B cell (primary cell): Measurements from ENCODE around the gene FRMD6. TPM values are rescaled to one million over a fixed set of nuclear protein-coding genes. Genes with fewer than 3 reads are reported as not detected.

ENCODE experiments used
- ATAC-seq: fragments of 200-7000 bp; cut with Tn5 transposase; one replicate; pipeline ENCODE4 v1.10.0; 2021; ENCODE audit warnings: low read depth, mild to moderate bottlenecking, moderate number of reproducible peaks, moderate library complexity
- CTCF ChIA-PET: fragments of 350-600 bp; sonication (Branson Sonifier 250); formaldehyde crosslinking; loops from one replicate; lab custom pipeline; 2021; ENCODE audit warnings: antibody characterized with exemption, inconsistent platforms; lab: Charles Lee
- POLR2A ChIA-PET: fragments of 350-600 bp; sonication (Branson Sonifier 250); formaldehyde crosslinking; loops from one replicate; lab custom pipeline; 2021; ENCODE audit warnings: antibody characterized with exemption; lab: Charles Lee
- DNase-seq: peaks from one replicate; pipeline ENCODE4 v3.0.0; 2013
- H2AFZ ChIP-seq: 2 replicates; pipeline ENCODE4 v1.6.1; 2012; ENCODE audit warnings: mild to moderate bottlenecking, low read depth, low read length; ENCODE audit not compliant: insufficient read depth, poor library complexity, severe bottlenecking
- H3K27ac ChIP-seq, 2 donors: 1 replicate in 1 of 2; 2 replicates in 1 of 2; pipeline ENCODE4 v1.5.1; 2012 to 2013; ENCODE audit warnings: low read length in 2 of 2, mild to moderate bottlenecking in 2 of 2, moderate library complexity in 1 of 2
- H3K27me3 ChIP-seq, 4 experiments: fragments of 200-600 bp in 1 of 4; sonication (generic) in 1 of 4; replicated peaks in 1 of 4; 1 replicate in 2 of 4; 2 replicates in 2 of 4; pipeline versions ENCODE4 v1.6.1 to v1.7.0; 2013 to 2016; ENCODE audit warnings: low read length in 3 of 4, mild to moderate bottlenecking in 2 of 4, mixed read lengths in 1 of 4, moderate library complexity in 1 of 4; ENCODE audit not compliant: insufficient read depth in 4 of 4, control insufficient read depth in 3 of 4; ENCODE audit errors: control extremely low read depth in 1 of 4
- H3K36me3 ChIP-seq, 2 experiments: replicated peaks in 1 of 2; 1 replicate in 1 of 2; 2 replicates in 1 of 2; pipeline versions ENCODE4 v1.6.1 to v1.7.1; 2013; ENCODE audit warnings: low read length in 1 of 2; ENCODE audit not compliant: insufficient read depth in 2 of 2, control insufficient read depth in 1 of 2; ENCODE audit errors: control extremely low read depth in 1 of 2, extremely low read depth in 1 of 2
- H3K4me1 ChIP-seq, 2 donors: fragments of 200-600 bp in 1 of 2; sonication (generic) in 1 of 2; 1 replicate in 1 of 2; 2 replicates in 1 of 2; pipeline versions ENCODE4 v1.5.1 to v1.6.1; 2013 to 2017; ENCODE audit warnings: low read length in 2 of 2; ENCODE audit not compliant: control insufficient read depth in 2 of 2, insufficient read depth in 2 of 2
- H3K4me2 ChIP-seq: replicated peaks from 2 replicates; pipeline ENCODE3; 2012; ENCODE audit warnings: mild to moderate bottlenecking, low read depth, low read length; ENCODE audit not compliant: poor library complexity, severe bottlenecking
- H3K4me3 ChIP-seq, 5 experiments: fragments of 200-600 bp in 1 of 5; sonication (generic) in 1 of 5; 1 replicate in 3 of 5; 2 replicates in 2 of 5; pipeline versions ENCODE4 v1.5.1 to v1.7.0; 2011 to 2016; ENCODE audit warnings: low read length in 4 of 5, mild to moderate bottlenecking in 4 of 5, low read depth in 2 of 5, control low read depth in 1 of 5, moderate library complexity in 1 of 5; ENCODE audit not compliant: insufficient read depth in 1 of 5; ENCODE audit errors: control extremely low read depth in 1 of 5, extremely low read depth in 1 of 5
- H3K79me2 ChIP-seq: fragments of 200-600 bp; sonication (generic); one replicate; pipeline ENCODE4 v1.6.0; 2016; ENCODE audit warnings: low read length; ENCODE audit not compliant: control insufficient read depth, insufficient read depth
- H3K9ac ChIP-seq: fragments of 200-600 bp; sonication (generic); 2 replicates; pipeline ENCODE4 v1.6.1; 2017; ENCODE audit warnings: mild to moderate bottlenecking, low read length, moderate library complexity
- H3K9me3 ChIP-seq, 3 donors: one replicate each; pipeline versions ENCODE4 v1.6.1 to v1.7.1; 2013; ENCODE audit warnings: low read length in 2 of 3; ENCODE audit not compliant: control insufficient read depth in 2 of 3, insufficient read depth in 1 of 3; ENCODE audit errors: control extremely low read depth in 1 of 3
- H4K20me1 ChIP-seq: 2 replicates; pipeline ENCODE4 v1.6.0; 2012; ENCODE audit warnings: mild to moderate bottlenecking, low read length; ENCODE audit not compliant: insufficient read depth, control insufficient read depth, poor library complexity, severe bottlenecking
- H3K27ac Mint-ChIP-seq: one replicate; pipeline ENCODE4 v1.8.0; 2021; ENCODE audit warnings: mixed read lengths
- H3K27me3 Mint-ChIP-seq: one replicate; pipeline ENCODE4 v1.8.0; 2021; ENCODE audit warnings: mixed read lengths
- H3K4me1 Mint-ChIP-seq: one replicate; pipeline ENCODE4 v1.8.0; 2021; ENCODE audit warnings: mixed read lengths
- H3K4me3 Mint-ChIP-seq: one replicate; pipeline ENCODE4 v1.8.0; 2021; ENCODE audit warnings: mixed read lengths
- H3K9me3 Mint-ChIP-seq: one replicate; pipeline ENCODE4 v1.8.0; 2022; ENCODE audit warnings: mixed read lengths; ENCODE audit not compliant: insufficient read depth
- CTCF ChIP-seq: fragments of 200-600 bp; IDR thresholded peaks from one replicate; pipeline ENCODE4 v1.8.0; 2022; ENCODE audit warnings: antibody characterized with exemption, mild to moderate bottlenecking
- EZH2 ChIP-seq: IDR thresholded peaks from 2 replicates; pipeline ENCODE4 v1.6.1; 2012; ENCODE audit warnings: borderline replicate concordance, low read depth, mild to moderate bottlenecking, moderate library complexity, low read length; ENCODE audit not compliant: insufficient read depth, poor library complexity, severe bottlenecking
- WGBS: methylation state at CpG from one replicate; pipeline ENCODE4 v1.1.5; 2013; ENCODE audit warnings: missing lambda C conversion rate; ENCODE audit not compliant: insufficient coverage; 5-methylcytosine and 5-hydroxymethylcytosine counted together
- intact Hi-C: fragments of 100-400 bp; cut with micrococcal nuclease; formaldehyde crosslinking; loops from one replicate; pipeline ENCODE4 v1.10.0; 2022
- polyA plus RNA-seq: library from polyadenylated mRNA; depleted of rRNA; stranded (reverse); fragments of >200 nt; gene quantifications from 2 replicates; pipeline ENCODE4 v1.2.3, GENCODE V29; 2012
- total RNA-seq, 2 donors: library from RNA; stranded (reverse); fragments of 120-200 nt in 1 of 2; gene quantifications; 1 replicate in 1 of 2; 2 replicates in 1 of 2; pipeline versions ENCODE4 v1.2.3 to v1.2.4, GENCODE V29; 2013 to 2022

Gene FRMD6
- total and polyA plus RNA-seq, 2 donors (not counting 1 experiment from before 2014, with no cell fraction given), result 0.03 to 0.30 TPM

- no peaks in the 10 kb centered on the region for H3K9me3 ChIP-seq
- no peak overlapping the region for H3K4me3 ChIP-seq
- Mint-ChIP-seq H3K9me3 (no peaks in the 10 kb centered on the region), H3K4me1 (no peaks in the 10 kb centered on the region), H3K27ac (no peak overlapping the region), H3K4me3 (no peak overlapping the region), H3K27me3 (peaks cover 22% of the 10 kb centered on the region)
- no peak overlapping the region for H3K9ac ChIP-seq
- no CpG with 5 or more reads among the region's 1 CpG for WGBS
- intact Hi-C loops, result no loop called here
- H4K20me1 ChIP-seq, result no peaks in the 10 kb centered on the region
- no peak overlapping the region for H2AFZ ChIP-seq
- no peak for DNase-seq
- H3K4me1 ChIP-seq, result no peaks in the 10 kb centered on the region
- POLR2A ChIA-PET, result no interaction called here
- CTCF ChIA-PET, result interaction anchor here (1.3 kb wide), 1 partner anchor 9 kb away, joined by 3 read pairs; no protein-coding TSS in a partner anchor
- TF ChIP-seq EZH2 (no peak), CTCF (no peak)
- H3K27ac ChIP-seq, result no peak overlapping the region
- no peaks in the 10 kb centered on the region for H3K79me2 ChIP-seq
- no peaks in the 10 kb centered on the region for H3K36me3 ChIP-seq
- no peak overlapping the region for H3K4me2 ChIP-seq
- no peak for ATAC-seq
- peaks cover 0 to 4% (median under 1%) of the 10 kb centered on the region in 4 experiments for H3K27me3 ChIP-seq
These were observed 78.4 kb downstream of the FRMD6 start for GRCh38 chr14:51730098-51730497.

- Histone ChIP-seq H4K20me1 (no peaks in the 10 kb centered on the region), H3K4me3 (no peak overlapping the region), H3K36me3 (no peaks in the 10 kb centered on the region), H3K27ac (no peak overlapping the region), H2AFZ (no peak overlapping the region), H3K4me1 (no peaks in the 10 kb centered on the region), H3K4me2 (no peak overlapping the region), H3K27me3 (peaks cover 0 to 4% (median 2%) of the 10 kb centered on the region in 4 experiments), H3K9me3 (no peaks in the 10 kb centered on the region), H3K9ac (no peak overlapping the region), H3K79me2 (no peaks in the 10 kb centered on the region)
- Mint-ChIP-seq H3K4me3 (no peak overlapping the region), H3K27me3 (peaks cover 22% of the 10 kb centered on the region), H3K9me3 (no peaks in the 10 kb centered on the region), H3K4me1 (no peaks in the 10 kb centered on the region), H3K27ac (no peak overlapping the region)
- ATAC-seq (no peak), DNase-seq (no peak)
- intact Hi-C loops, result no loop called here
- CTCF ChIA-PET, result interaction anchor here (1.3 kb wide), 1 partner anchor 8 kb away, joined by 3 read pairs; no protein-coding TSS in a partner anchor
- POLR2A ChIA-PET, result no interaction called here
- WGBS, result 83% methylated on average over 1 of the region's 2 CpGs
- TF ChIP-seq CTCF, result no peak
- no peak for TF ChIP-seq EZH2
These were observed 79.0 kb downstream of the FRMD6 start for GRCh38 chr14:51730684-51731083.
